SU-DHL-6 (cell line): Measurements from ENCODE around the gene ADARB2.

ENCODE experiments used
- H2AFZ ChIP-seq: fragments of 200-600 bp; sonication (generic); 2 replicates; pipeline ENCODE4 v1.6.1; 2014; ENCODE audit warnings: low read depth, mild to moderate bottlenecking, moderate library complexity, mixed read lengths, antibody characterized with exemption, low read length; ENCODE audit not compliant: severe bottlenecking
- H3F3A ChIP-seq: fragments of 200-600 bp; shearing (Covaris generic); 2 replicates; pipeline ENCODE4 v1.6.0; 2016; ENCODE audit warnings: antibody characterized with exemption, mild to moderate bottlenecking; ENCODE audit not compliant: insufficient read depth
- H3K27ac ChIP-seq: fragments of 200-600 bp; sonication (generic); 2 replicates; pipeline ENCODE4 v1.5.1; 2016; ENCODE audit warnings: low read depth, mild to moderate bottlenecking, low read length, moderate library complexity, mixed read lengths
- H3K27me3 ChIP-seq: fragments of 200-600 bp; sonication (generic), shearing (Covaris generic); 2 replicates; pipeline ENCODE4 v1.6.0; 2014; ENCODE audit warnings: mild to moderate bottlenecking, low read length
- H3K36me3 ChIP-seq: fragments of 200-600 bp; sonication (generic); 2 replicates; pipeline ENCODE4 v1.6.1; 2014; ENCODE audit warnings: mild to moderate bottlenecking, low read length, mixed read lengths
- H3K4me2 ChIP-seq: fragments of 300-600, 200-600 bp; shearing (Covaris generic), sonication (generic); 2 replicates; pipeline ENCODE4 v1.6.0; 2014; ENCODE audit warnings: low read length, low read depth, mild to moderate bottlenecking; ENCODE audit not compliant: poor library complexity, severe bottlenecking
- H3K4me3 ChIP-seq: fragments of 200-600 bp; sonication (generic); 2 replicates; pipeline ENCODE4 v1.5.1; 2014; ENCODE audit warnings: antibody characterized with exemption, low read length, mild to moderate bottlenecking, mixed read lengths; ENCODE audit not compliant: insufficient read depth, poor library complexity, severe bottlenecking
- H3K79me2 ChIP-seq: fragments of 200-600 bp; sonication (generic); 2 replicates; pipeline ENCODE4 v1.6.1; 2014; ENCODE audit warnings: mild to moderate bottlenecking, low read length, moderate library complexity; ENCODE audit not compliant: insufficient read depth
- H3K9ac ChIP-seq: fragments of 200-600 bp; sonication (generic); 2 replicates; pipeline ENCODE4 v1.7.0; 2014; ENCODE audit warnings: mild to moderate bottlenecking, low read length
- H3K9me2 ChIP-seq: fragments of 200-600 bp; sonication (generic); replicated peaks from 2 replicates; pipeline ENCODE4 v1.6.1; 2014; ENCODE audit warnings: low read length; ENCODE audit not compliant: insufficient read depth
- H3K9me3 ChIP-seq: fragments of 200-600 bp; sonication (generic); 2 replicates; pipeline ENCODE4 v1.6.1; 2014; ENCODE audit warnings: low read length, mixed read lengths; ENCODE audit not compliant: insufficient read depth
- H4K20me1 ChIP-seq: fragments of 200-600 bp; sonication (generic); 2 replicates; pipeline ENCODE4 v1.6.1; 2014; ENCODE audit warnings: low read depth, mild to moderate bottlenecking, antibody characterized with exemption, low read length, moderate library complexity, mixed read lengths
- EZH2phosphoT487 ChIP-seq: fragments of 200-600 bp; sonication (generic), shearing (Covaris generic); conservative IDR thresholded peaks from 2 replicates; pipeline ENCODE4 v1.6.1; 2018; ENCODE audit warnings: mild to moderate bottlenecking, antibody characterized with exemption, low read length, moderate library complexity, mixed read lengths
- TF ChIP-seq, protein P1 (sequence below): fragments of 200-600 bp; sonication (generic); IDR thresholded peaks from one replicate; pipeline ENCODE4 v1.5.1; 2017; ENCODE audit warnings: antibody characterized with exemption, mild to moderate bottlenecking, low read length, moderate library complexity; ENCODE audit not compliant: insufficient read depth, poor library complexity, severe bottlenecking

Gene ADARB2

DNA sequence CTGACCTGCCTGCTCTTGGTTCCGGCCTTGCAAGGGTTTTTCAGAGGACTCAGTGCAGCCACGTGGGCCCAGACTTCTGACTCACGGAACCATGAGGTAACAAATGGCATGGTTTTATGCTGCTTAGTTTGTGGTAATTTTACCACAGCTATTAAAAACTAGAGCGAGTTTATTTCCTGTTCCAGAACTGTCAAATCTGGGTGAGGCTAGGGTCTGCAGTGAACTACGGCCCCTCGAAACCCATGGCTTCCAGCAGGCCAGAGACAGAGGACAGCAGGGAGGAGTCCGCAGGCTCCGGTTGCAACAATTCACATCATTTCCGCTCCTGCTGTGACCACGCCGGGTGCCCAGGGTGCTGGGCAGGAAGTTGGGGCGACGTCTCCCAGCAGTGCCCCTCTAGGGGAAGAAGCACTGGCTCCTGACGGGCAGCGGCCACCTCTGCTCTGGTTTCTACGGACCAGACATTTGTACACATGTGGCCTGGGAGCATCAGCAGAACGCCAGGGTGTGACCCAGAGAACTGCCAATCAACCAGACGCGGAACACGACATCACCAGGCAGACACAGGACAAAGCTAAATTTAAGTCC lies 74.8 kb downstream of the ADARB2 start:
- Histone ChIP-seq H3K27ac (no peak overlapping the region), H3K4me2 (peak overlapping the region; percentile 26), H3K4me3 (no peak overlapping the region), H3F3A (no peaks in the 10 kb centered on the region), H3K36me3 (no peaks in the 10 kb centered on the region), H3K9me2 (no peaks in the 10 kb centered on the region), H3K27me3 (no peaks in the 10 kb centered on the region), H3K9me3 (no peaks in the 10 kb centered on the region), H2AFZ (no peak overlapping the region), H3K9ac (peak overlapping the region; percentile 8; the same call in 1 of the 2 replicates), H3K79me2 (no peaks in the 10 kb centered on the region), H4K20me1 (no peaks in the 10 kb centered on the region)
- no peak for TF ChIP-seq EZH2phosphoT487
- TF ChIP-seq, protein P1, sequence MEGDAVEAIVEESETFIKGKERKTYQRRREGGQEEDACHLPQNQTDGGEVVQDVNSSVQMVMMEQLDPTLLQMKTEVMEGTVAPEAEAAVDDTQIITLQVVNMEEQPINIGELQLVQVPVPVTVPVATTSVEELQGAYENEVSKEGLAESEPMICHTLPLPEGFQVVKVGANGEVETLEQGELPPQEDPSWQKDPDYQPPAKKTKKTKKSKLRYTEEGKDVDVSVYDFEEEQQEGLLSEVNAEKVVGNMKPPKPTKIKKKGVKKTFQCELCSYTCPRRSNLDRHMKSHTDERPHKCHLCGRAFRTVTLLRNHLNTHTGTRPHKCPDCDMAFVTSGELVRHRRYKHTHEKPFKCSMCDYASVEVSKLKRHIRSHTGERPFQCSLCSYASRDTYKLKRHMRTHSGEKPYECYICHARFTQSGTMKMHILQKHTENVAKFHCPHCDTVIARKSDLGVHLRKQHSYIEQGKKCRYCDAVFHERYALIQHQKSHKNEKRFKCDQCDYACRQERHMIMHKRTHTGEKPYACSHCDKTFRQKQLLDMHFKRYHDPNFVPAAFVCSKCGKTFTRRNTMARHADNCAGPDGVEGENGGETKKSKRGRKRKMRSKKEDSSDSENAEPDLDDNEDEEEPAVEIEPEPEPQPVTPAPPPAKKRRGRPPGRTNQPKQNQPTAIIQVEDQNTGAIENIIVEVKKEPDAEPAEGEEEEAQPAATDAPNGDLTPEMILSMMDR: no peak

DNA sequence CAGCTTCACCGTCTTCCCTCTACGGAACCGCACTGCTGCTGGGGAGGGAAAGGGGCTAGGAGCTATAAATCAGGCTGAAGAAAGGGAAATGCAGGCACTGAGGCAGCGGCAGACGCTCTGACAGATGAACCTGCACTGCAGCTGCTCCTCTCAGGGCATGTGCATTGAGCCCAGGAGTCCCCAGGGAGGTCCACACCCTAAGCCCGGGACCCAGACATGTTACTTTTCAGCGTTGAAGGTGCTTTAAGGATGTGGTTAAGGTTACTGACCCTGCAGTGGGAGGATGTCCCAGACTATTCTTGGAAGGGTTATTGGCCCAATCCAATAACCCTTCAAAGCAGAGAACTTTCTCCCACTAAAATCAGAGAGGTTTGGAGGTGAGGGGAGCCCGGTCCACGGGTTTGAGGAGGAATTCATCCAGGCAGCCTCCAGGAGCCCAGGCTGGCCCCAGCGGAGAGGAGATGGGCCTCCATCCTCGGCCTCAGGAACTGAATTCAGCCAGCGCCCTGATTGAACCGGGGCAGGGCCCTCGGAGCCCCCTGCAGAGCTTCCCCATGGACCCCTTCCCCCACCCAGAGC lies 75.4 kb downstream of the ADARB2 start:
- no peak overlapping the region for H3K27ac ChIP-seq
- no peaks in the 10 kb centered on the region for H3K9me2 ChIP-seq
- H4K20me1 ChIP-seq: no peaks in the 10 kb centered on the region
- peak overlapping the region; percentile 26 for H3K4me2 ChIP-seq
- no peaks in the 10 kb centered on the region for H3K36me3 ChIP-seq
- no peaks in the 10 kb centered on the region for H3F3A ChIP-seq
- H3K9ac ChIP-seq: peak overlapping the region; percentile 8; the same call in 1 of the 2 replicates
- H3K9me3 ChIP-seq: no peaks in the 10 kb centered on the region
- H3K4me3 ChIP-seq: no peak overlapping the region
- H3K27me3 ChIP-seq: no peaks in the 10 kb centered on the region
- H3K79me2 ChIP-seq: no peaks in the 10 kb centered on the region
- TF ChIP-seq, protein P1: no peak
- no peak for TF ChIP-seq EZH2phosphoT487
- H2AFZ ChIP-seq: no peak overlapping the region

DNA sequence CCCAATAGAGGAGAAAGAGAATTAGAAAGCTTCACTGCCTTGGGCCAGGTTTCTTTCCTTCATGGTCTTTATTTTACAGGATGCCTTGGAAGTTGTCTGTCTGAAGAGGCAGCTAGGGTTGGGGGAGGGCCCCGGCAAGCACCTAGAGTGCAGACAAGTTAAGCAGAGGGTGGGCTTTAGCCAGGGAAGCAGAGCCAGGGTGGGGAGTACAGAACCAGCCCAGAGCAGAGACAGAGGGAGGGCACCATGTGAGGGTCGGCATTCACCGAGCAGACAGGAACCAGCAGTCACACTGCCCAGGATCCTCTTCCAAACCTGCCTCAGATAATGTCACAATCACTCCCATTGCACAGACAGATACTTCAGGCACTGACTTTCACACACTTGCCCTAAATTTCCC lies 75.9 kb downstream of the ADARB2 start:
- TF ChIP-seq EZH2phosphoT487: no peak
- TF ChIP-seq, protein P1: no peak

More for the DNA sequence above, 75.9 kb downstream of the ADARB2 start:
- peak overlapping the region; percentile 26 for H3K4me2 ChIP-seq
- no peaks in the 10 kb centered on the region for H4K20me1 ChIP-seq
- no peaks in the 10 kb centered on the region for H3K9me3 ChIP-seq
- H3K4me3 ChIP-seq: no peak overlapping the region
- H3K27ac ChIP-seq: no peak overlapping the region
- H3K9me2 ChIP-seq: no peaks in the 10 kb centered on the region
- no peak overlapping the region for H2AFZ ChIP-seq
- H3K36me3 ChIP-seq: no peaks in the 10 kb centered on the region
- no peaks in the 10 kb centered on the region for H3F3A ChIP-seq
- no peaks in the 10 kb centered on the region for H3K79me2 ChIP-seq
- H3K9ac ChIP-seq: no peak overlapping the region
- H3K27me3 ChIP-seq: no peaks in the 10 kb centered on the region
